Ovary (tissue), 9 donors: ENCODE measurements around the gene DUSP1. TPM values are rescaled to one million over a fixed set of nuclear protein-coding genes. Genes with fewer than 3 reads are reported as not detected.

ENCODE experiments used
- DNase-seq, 5 donors: peaks; one replicate each; pipeline ENCODE4 v3.0.0-alpha.2; 2019 to 2020
- H3K27ac ChIP-seq, 2 donors: fragments of 200-600 bp; one replicate each; pipeline versions ENCODE4 v1.5.1 to v1.8.0; 2019 to 2022
- H3K27me3 ChIP-seq: fragments of 200-600 bp; one replicate; pipeline ENCODE4 v1.8.0; 2022
- H3K36me3 ChIP-seq: fragments of 200-600 bp; sonication (generic); one replicate; pipeline ENCODE4 v1.5.1; 2019
- H3K4me1 ChIP-seq: one replicate; pipeline ENCODE4 v1.8.1; 2013; ENCODE audit warnings: mild to moderate bottlenecking, moderate library complexity; ENCODE audit not compliant: insufficient read depth
- H3K4me3 ChIP-seq: fragments of 200-600 bp; sonication (generic); one replicate; pipeline ENCODE4 v1.5.1; 2017
- H3K9me3 ChIP-seq, 2 donors: fragments of 200-600 bp in 1 of 2; sonication (generic) in 1 of 2; one replicate each; pipeline versions ENCODE4 v1.5.1 to v1.8.1; 2013 to 2019; ENCODE audit warnings: mild to moderate bottlenecking in 1 of 2, moderate library complexity in 1 of 2
- EP300 ChIP-seq: sonication (generic); formaldehyde crosslinking; IDR thresholded peaks from one replicate; pipeline ENCODE4 v1.6.1; 2017; ENCODE audit warnings: antibody characterized with exemption
- POLR2A ChIP-seq: fragments of 450-650 bp; IDR thresholded peaks from one replicate; pipeline ENCODE4 v1.6.1; 2017; ENCODE audit warnings: antibody characterized with exemption, mild to moderate bottlenecking, moderate library complexity
- WGBS, 3 donors: extraction: QIAGEN DNeasy Blood & Tissue Kit in 1 of 3; methylation state at CpG; one replicate each; pipeline versions ENCODE4 v1.1.5 to v1.1.7; 2013 to 2017; 5-methylcytosine and 5-hydroxymethylcytosine counted together
- intact Hi-C, 4 donors: fragments of 100-400 bp; cut with DNase I; formaldehyde crosslinking; loops; one replicate each; pipeline versions ENCODE4 v1.11.0 to v1.15.1; 2022 to 2023
- polyA plus RNA-seq, 2 donors: library from polyadenylated mRNA; stranded (reverse); fragments of 200-250 nt in 1 of 2; fragments of 350-450 nt in 1 of 2; fragmentation: Illumina TruSeq in 1 of 2; extraction: RNeasy Lipid Tissue Mini Kit (QIAGEN cat#74804) in 1 of 2; gene quantifications; one replicate each; pipeline ENCODE4 v1.2.3, GENCODE V29; 2013 to 2014
- total RNA-seq, 7 donors: library from RNA; depleted of rRNA in 2 of 7; stranded (reverse); fragments of >200 nt in 2 of 7; fragmentation: NEBNext Ultra II Directional in 3 of 7; extraction: Animal tissue kit (Norgen Biotek cat#: 25700) in 3 of 7; gene quantifications; one replicate each; pipeline versions ENCODE4 v1.1.0 to v1.2.4, GENCODE V29; 2016 to 2023
- TF ChIP-seq, protein P1 (sequence below), 3 donors: fragments of 450-650 bp in 2 of 3; fragments of 200-600 bp in 1 of 3; IDR thresholded peaks; one replicate each; pipeline versions ENCODE4 v1.5.1 to v1.8.0; 2016 to 2022; ENCODE audit warnings: antibody characterized with exemption in 3 of 3, mild to moderate bottlenecking in 1 of 3
- donor health status: DM: no; HTN: no; CAD: no; lungs with moderate emphysema.
- donor health status: DM: no; HTN: no; CAD: no.
- donor health status: Bipolar disorder and iron deficiency.
- donor health status: DM: yes; HTN: yes; CAD: no.
- donor health status: DM: no; HTN: no; CAD: no.
- donor health status: DM: yes; HTN: yes; CAD: no.

The DUSP1 gene
- total and polyA plus RNA-seq, 9 donors: 112 to 2,672 (median 201) TPM

DNA sequence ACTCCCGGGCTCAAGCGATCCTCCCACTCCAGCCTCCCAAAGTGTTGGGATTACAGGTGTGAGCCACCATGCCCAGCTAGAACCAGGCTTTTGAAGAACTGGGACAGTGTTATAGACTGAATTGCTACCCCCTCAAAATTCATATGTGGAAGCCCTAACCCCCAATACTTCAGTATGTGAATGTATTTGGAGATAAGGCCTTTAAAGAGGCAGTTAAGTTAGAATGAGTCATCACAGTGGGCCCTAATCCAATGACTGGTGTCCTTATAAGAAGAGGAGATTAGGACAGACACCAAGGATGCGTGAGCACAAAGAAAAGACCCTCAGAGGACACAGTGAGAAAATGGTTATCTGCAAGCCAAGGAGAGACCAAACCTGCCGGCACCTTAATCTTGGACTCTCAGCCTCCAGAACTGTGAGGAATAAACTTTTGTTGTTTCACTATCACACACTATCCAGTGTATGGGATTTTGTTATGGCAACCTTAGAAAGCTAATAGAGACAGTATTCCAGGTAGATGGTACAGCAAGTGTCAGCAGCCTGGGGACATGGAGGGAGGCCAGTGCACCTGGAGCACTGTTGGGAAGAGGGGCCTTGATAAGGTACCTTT, 31.7 kb upstream of the DUSP1 start:
- Histone ChIP-seq H3K27me3 (no peaks in the 10 kb centered on the region), H3K36me3 (no peaks in the 10 kb centered on the region), H3K4me3 (no peak overlapping the region), H3K27ac (no peak overlapping the region), H3K9me3 (no peaks in the 10 kb centered on the region), H3K4me1 (peaks cover 8% of the 10 kb centered on the region)
- 84 to 89% (median 88%) methylated on average over 4 of the region's 4 CpGs for WGBS, 3 donors
- intact Hi-C loops: no loop called here
- no peak for DNase-seq
- TF ChIP-seq, protein P1, sequence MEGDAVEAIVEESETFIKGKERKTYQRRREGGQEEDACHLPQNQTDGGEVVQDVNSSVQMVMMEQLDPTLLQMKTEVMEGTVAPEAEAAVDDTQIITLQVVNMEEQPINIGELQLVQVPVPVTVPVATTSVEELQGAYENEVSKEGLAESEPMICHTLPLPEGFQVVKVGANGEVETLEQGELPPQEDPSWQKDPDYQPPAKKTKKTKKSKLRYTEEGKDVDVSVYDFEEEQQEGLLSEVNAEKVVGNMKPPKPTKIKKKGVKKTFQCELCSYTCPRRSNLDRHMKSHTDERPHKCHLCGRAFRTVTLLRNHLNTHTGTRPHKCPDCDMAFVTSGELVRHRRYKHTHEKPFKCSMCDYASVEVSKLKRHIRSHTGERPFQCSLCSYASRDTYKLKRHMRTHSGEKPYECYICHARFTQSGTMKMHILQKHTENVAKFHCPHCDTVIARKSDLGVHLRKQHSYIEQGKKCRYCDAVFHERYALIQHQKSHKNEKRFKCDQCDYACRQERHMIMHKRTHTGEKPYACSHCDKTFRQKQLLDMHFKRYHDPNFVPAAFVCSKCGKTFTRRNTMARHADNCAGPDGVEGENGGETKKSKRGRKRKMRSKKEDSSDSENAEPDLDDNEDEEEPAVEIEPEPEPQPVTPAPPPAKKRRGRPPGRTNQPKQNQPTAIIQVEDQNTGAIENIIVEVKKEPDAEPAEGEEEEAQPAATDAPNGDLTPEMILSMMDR (IDR thresholded peaks at IDR 0.05): no peak
- no peak for TF ChIP-seq EP300
- no peak for TF ChIP-seq POLR2A

DNA sequence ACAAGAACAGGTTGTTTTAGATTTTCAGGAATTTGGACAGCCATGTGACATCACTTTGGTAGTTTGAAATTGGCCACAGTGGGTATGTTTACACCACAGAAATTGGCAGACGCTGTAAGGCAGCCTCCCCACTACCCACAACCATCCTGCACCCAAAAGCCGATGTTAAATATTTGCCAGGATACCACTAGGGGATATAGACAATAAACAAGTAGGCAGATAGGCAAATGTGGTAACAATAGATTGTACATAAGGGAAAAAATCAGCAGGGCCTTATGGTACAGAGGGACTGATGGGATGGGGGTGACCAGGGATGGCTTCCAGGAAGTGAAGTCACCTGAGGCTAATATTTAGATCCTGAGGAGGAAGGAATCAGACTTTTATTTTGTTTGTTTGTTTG, 31.1 kb upstream of the DUSP1 start:
- Histone ChIP-seq H3K27me3 (no peaks in the 10 kb centered on the region), H3K27ac (no peak overlapping the region), H3K36me3 (no peaks in the 10 kb centered on the region), H3K4me1 (peaks cover 8% of the 10 kb centered on the region), H3K4me3 (no peak overlapping the region), H3K9me3 (no peaks in the 10 kb centered on the region)
- intact Hi-C loops: no loop called here
- DNase-seq: no peak
- WGBS, 3 donors: 93 to 95% (median 94%) methylated on average over 2 of the region's 2 CpGs
- TF ChIP-seq POLR2A: no peak
- TF ChIP-seq, protein P1 (IDR thresholded peaks at IDR 0.05): no peak
- no peak for TF ChIP-seq EP300

DNA sequence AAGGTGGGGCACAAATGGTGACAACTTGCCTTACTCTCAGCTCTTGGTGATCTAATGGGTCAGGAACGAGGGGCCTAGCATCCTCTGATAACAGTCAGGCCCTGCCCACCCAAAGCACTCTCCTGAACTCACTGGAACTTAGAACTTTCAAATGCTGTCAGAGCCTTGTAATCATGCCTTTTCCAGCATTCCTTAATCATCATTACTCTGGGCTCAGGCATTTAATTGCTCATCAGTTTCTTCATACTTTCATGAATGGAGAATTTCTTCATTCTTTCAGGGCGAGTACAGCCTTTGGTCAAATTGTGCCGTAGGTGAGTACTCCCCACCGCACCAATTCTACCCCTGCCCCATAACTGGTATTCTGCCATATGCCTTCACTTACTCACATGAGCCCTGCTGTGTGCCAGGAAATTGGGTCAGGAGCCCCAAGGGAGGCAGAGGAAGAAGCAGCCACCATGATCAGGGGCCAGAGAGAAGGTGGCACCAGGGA, 30.2 kb upstream of the DUSP1 start:
- DNase-seq: no peak
- Histone ChIP-seq H3K9me3 (no peaks in the 10 kb centered on the region), H3K4me3 (no peak overlapping the region), H3K27ac (no peak overlapping the region), H3K36me3 (no peaks in the 10 kb centered on the region), H3K4me1 (peaks cover 8% of the 10 kb centered on the region), H3K27me3 (no peaks in the 10 kb centered on the region)
- WGBS, 3 donors: 34 to 59% (median 57%) methylated on average over 4 of the region's 4 CpGs
- TF ChIP-seq EP300 (peak; percentile 30), POLR2A (no peak)
- TF ChIP-seq, protein P1 (IDR thresholded peaks at IDR 0.05): no peak
- intact Hi-C loops: no loop called here

DNA sequence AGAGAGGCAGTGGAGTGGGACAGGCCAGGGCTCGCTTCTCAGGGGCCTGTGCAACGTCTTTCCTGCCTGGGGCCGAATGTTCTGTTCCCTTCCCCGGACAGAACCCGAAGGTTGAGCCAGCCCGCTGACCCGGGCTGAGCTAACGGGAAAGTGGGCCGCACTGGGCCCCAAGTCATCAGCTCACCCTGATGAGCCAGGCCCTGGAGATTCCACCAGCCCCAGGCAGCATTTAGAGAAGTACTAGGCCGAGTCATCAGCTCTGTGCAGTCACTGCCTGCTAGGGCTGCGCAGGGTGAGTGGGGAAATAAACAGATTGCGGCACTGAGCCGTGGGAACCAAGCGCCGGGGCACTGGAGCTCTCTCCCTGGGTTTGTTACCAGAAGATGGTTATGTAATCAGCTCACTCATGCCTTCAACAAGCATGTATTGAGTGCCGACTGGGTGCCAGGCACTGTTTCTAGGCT, 29.1 kb upstream of the DUSP1 start:
- WGBS, 3 donors: 90 to 94% (median 90%) methylated on average over 16 of the region's 16 CpGs
- Histone ChIP-seq H3K27ac (no peak overlapping the region), H3K4me1 (peaks cover 8% of the 10 kb centered on the region), H3K9me3 (no peaks in the 10 kb centered on the region), H3K36me3 (no peaks in the 10 kb centered on the region), H3K4me3 (no peak overlapping the region), H3K27me3 (no peaks in the 10 kb centered on the region)
- DNase-seq: peak in 2 of 5 donors; percentile 33 to 58
- TF ChIP-seq, protein P1 (IDR thresholded peaks at IDR 0.05): no peak
- TF ChIP-seq POLR2A: peak; percentile 15
- intact Hi-C loops: no loop called here
